CD4-positive, alpha-beta T cell (primary cell): Measurements from ENCODE around the gene ABRACL. TPM values are rescaled to one million over a fixed set of nuclear protein-coding genes. Genes with fewer than 3 reads are reported as not detected.
"Not testable (repeated sequence)": the region's sequence is repeated elsewhere in the genome, so short reads cannot be mapped to it uniquely, and the experiment has no call there.

Experiments
- ATAC-seq: fragments of 200-7000 bp; cut with Tn5 transposase; one replicate; pipeline ENCODE4 v1.10.0; 2022; ENCODE audit warnings: mild to moderate bottlenecking; ENCODE audit not compliant: poor library complexity
- CTCF ChIA-PET: fragments of 350-600 bp; sonication (Branson Sonifier 250); formaldehyde crosslinking; loops from one replicate; lab custom pipeline; 2021; ENCODE audit warnings: antibody characterized with exemption, inconsistent platforms; lab: Charles Lee
- POLR2A ChIA-PET: fragments of 350-600 bp; sonication (Branson Sonifier 250); formaldehyde crosslinking; loops from one replicate; lab custom pipeline; 2021; ENCODE audit warnings: antibody characterized with exemption, inconsistent platforms; lab: Charles Lee
- DNase-seq, 14 experiments: peaks; one replicate each; pipeline ENCODE4 v3.0.0-alpha.2; 2013 to 2020; ENCODE audit warnings: mixed read lengths in 2 of 14
- H3K27ac ChIP-seq, 2 donors: one replicate each; pipeline versions ENCODE4 v1.5.1 to v1.7.0; 2013; ENCODE audit warnings: low read length in 2 of 2, low read depth in 1 of 2, mild to moderate bottlenecking in 1 of 2
- H3K27me3 ChIP-seq, 2 experiments: 1 replicate in 1 of 2; 2 replicates in 1 of 2; pipeline versions ENCODE4 v1.6.1 to v1.7.0; 2013; ENCODE audit warnings: low read length in 2 of 2, control low read depth in 1 of 2, mild to moderate bottlenecking in 1 of 2, moderate library complexity in 1 of 2; ENCODE audit not compliant: insufficient read depth in 2 of 2, control insufficient read depth in 1 of 2
- H3K36me3 ChIP-seq: one replicate; pipeline ENCODE4 v1.6.1; 2013; ENCODE audit warnings: low read length, control low read depth; ENCODE audit not compliant: insufficient read depth
- H3K4me1 ChIP-seq: one replicate; pipeline ENCODE4 v1.6.1; 2013; ENCODE audit warnings: low read length, control low read depth; ENCODE audit not compliant: insufficient read depth
- H3K4me3 ChIP-seq: one replicate; pipeline ENCODE4 v1.5.1; 2013; ENCODE audit warnings: mild to moderate bottlenecking, low read length, moderate library complexity
- H3K9me3 ChIP-seq, 2 experiments: 1 replicate in 1 of 2; 2 replicates in 1 of 2; pipeline versions ENCODE4 v1.6.1 to v1.7.0; 2013; ENCODE audit warnings: low read length in 2 of 2, mild to moderate bottlenecking in 2 of 2, control low read depth in 1 of 2, moderate library complexity in 1 of 2; ENCODE audit not compliant: control insufficient read depth in 1 of 2, insufficient read depth in 1 of 2
- H3K27ac Mint-ChIP-seq: one replicate; pipeline ENCODE4 v1.8.0; 2020; ENCODE audit warnings: mixed read lengths
- H3K27me3 Mint-ChIP-seq: one replicate; pipeline ENCODE4 v1.8.0; 2021; ENCODE audit warnings: mixed read lengths
- H3K36me3 Mint-ChIP-seq: one replicate; pipeline ENCODE4 v1.8.0; 2021; ENCODE audit warnings: low read depth, mixed read lengths
- H3K4me1 Mint-ChIP-seq: one replicate; pipeline ENCODE4 v1.8.0; 2021; ENCODE audit warnings: low read depth, mixed read lengths
- H3K4me3 Mint-ChIP-seq: one replicate; pipeline ENCODE4 v1.8.0; 2020; ENCODE audit warnings: mild to moderate bottlenecking, mixed read lengths
- H3K9me3 Mint-ChIP-seq: one replicate; pipeline ENCODE4 v1.8.0; 2020; ENCODE audit warnings: mixed read lengths
- intact Hi-C, 2 experiments: fragments of 100-400 bp; cut with DNase I in 1 of 2; cut with micrococcal nuclease in 1 of 2; formaldehyde crosslinking; loops; one replicate each; pipeline versions ENCODE4 v1.15.1 to v1.9.0; 2023 to 2025; cut with DNase I, micrococcal nuclease
- total RNA-seq, 174 experiments: library from RNA in 2 of 174; stranded (reverse) in 2 of 174; gene quantifications; one replicate each; pipeline ENCODE4 v1.2.3 and lab custom pipeline; 2021 to 2026
- TF ChIP-seq, protein P1 (sequence below): fragments of 200-600 bp; IDR thresholded peaks from one replicate; pipeline ENCODE4 v1.8.0; 2022; ENCODE audit warnings: antibody characterized with exemption, mild to moderate bottlenecking

The ABRACL gene
- total RNA-seq, 2 experiments from 2014 or later = 36.8 to 40.6 TPM

DNA sequence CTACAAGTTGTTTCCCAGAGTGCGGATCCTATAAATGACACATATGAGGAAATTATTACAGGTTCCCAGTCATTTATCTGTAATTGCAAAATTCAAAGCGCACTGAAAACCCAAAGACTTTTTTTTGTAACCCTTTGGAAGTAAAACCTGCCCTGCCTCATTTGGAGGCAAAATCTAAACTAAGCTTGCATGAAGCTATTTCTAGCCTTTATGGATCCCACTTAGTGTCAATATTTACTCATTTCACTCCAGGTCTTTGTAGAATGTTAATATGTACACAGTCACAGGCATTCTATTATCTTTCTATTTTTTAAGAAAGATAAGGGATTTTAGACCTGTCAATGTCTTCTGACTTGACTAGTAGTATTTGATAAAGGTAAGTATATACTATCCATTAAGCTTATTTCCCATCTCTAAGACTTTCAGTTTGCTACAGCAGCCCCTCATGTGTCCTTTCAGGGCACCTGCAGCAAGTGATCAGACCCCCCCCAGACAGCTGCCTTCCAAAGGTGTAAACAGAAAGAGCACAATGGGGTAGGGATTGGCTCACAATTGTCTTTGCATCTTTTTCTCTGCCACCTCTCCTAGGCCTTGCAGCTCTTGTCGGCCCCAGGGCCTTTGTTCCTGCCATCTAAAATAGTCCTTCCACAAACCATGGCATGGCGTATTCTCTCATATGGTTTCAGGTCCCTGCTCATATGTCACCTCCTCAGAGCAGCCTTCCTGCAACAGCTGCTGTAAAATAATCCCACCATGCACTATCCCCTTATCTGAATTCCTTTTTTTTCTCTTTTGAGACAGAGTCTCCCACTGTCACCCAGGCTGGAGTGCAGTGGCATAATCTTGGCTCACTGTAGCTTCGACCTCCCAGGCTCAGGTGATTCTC is 39.2 kb upstream of the ABRACL start:
- Mint-ChIP-seq H3K36me3 (peaks cover 6% of the 10 kb centered on the region), H3K4me3 (peak overlapping the region; percentile 90), H3K27me3 (no peaks in the 10 kb centered on the region), H3K9me3 (no peaks in the 10 kb centered on the region), H3K4me1 (peaks cover 8% of the 10 kb centered on the region), H3K27ac (peak overlapping the region; percentile 89)
- Histone ChIP-seq H3K4me1 (peaks cover 21% of the 10 kb centered on the region), H3K9me3 (no peaks in the 10 kb centered on the region), H3K36me3 (no peaks in the 10 kb centered on the region), H3K27ac (no peak overlapping the region), H3K27me3 (no peaks in the 10 kb centered on the region), H3K4me3 (no peak overlapping the region)
- ATAC-seq (no peak), DNase-seq (no peak)
- ChIA-PET POLR2A (interaction anchor here (0.8 to 4.0 kb wide), 4 partner anchors 24 to 385 kb away, joined by 3 to 41 read pairs (median 4); partner anchors contain the start of genes ABRACL and CITED2), CTCF (interaction anchor here (0.5 to 2.0 kb wide), 6 partner anchors 13 to 179 kb away, joined by 3 to 6 read pairs (median 3); no protein-coding TSS in a partner anchor)
- intact Hi-C loops = loop anchor here (2.0 to 10.0 kb wide), 9 partner anchors 39 to 875 kb away; partner anchors contain the start of genes ABRACL (in 2 of the 2), CITED2 (in 2 of the 2), CCDC28A (in 1 of the 2) and HECA (in 1 of the 2)
- TF ChIP-seq, protein P1, sequence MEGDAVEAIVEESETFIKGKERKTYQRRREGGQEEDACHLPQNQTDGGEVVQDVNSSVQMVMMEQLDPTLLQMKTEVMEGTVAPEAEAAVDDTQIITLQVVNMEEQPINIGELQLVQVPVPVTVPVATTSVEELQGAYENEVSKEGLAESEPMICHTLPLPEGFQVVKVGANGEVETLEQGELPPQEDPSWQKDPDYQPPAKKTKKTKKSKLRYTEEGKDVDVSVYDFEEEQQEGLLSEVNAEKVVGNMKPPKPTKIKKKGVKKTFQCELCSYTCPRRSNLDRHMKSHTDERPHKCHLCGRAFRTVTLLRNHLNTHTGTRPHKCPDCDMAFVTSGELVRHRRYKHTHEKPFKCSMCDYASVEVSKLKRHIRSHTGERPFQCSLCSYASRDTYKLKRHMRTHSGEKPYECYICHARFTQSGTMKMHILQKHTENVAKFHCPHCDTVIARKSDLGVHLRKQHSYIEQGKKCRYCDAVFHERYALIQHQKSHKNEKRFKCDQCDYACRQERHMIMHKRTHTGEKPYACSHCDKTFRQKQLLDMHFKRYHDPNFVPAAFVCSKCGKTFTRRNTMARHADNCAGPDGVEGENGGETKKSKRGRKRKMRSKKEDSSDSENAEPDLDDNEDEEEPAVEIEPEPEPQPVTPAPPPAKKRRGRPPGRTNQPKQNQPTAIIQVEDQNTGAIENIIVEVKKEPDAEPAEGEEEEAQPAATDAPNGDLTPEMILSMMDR = no peak

GRCh38 chr6:138991206-138991605 is 37.3 kb upstream of the ABRACL start:
- no peak for DNase-seq
- TF ChIP-seq, protein P1 = no peak
- no peak for ATAC-seq
- intact Hi-C loops = no loop called here
- H3K4me3 ChIP-seq = no peak overlapping the region
- H3K27ac ChIP-seq = no peak overlapping the region
- peaks cover 7% of the 10 kb centered on the region for H3K4me1 ChIP-seq
- no peaks in the 10 kb centered on the region for H3K9me3 ChIP-seq
- peaks cover 6% of the 10 kb centered on the region for H3K36me3 Mint-ChIP-seq
- ChIA-PET CTCF (interaction anchor here (1.4 kb wide), 1 partner anchor 9 kb away, joined by 3 read pairs; no protein-coding TSS in a partner anchor), POLR2A (no interaction called here)
- H3K27me3 ChIP-seq = no peaks in the 10 kb centered on the region
- peaks cover 8% of the 10 kb centered on the region for H3K4me1 Mint-ChIP-seq
- H3K27me3 Mint-ChIP-seq = no peaks in the 10 kb centered on the region
- H3K36me3 ChIP-seq = no peaks in the 10 kb centered on the region
- no peak overlapping the region for H3K27ac Mint-ChIP-seq
- no peak overlapping the region for H3K4me3 Mint-ChIP-seq
- no peaks in the 10 kb centered on the region for H3K9me3 Mint-ChIP-seq

DNA sequence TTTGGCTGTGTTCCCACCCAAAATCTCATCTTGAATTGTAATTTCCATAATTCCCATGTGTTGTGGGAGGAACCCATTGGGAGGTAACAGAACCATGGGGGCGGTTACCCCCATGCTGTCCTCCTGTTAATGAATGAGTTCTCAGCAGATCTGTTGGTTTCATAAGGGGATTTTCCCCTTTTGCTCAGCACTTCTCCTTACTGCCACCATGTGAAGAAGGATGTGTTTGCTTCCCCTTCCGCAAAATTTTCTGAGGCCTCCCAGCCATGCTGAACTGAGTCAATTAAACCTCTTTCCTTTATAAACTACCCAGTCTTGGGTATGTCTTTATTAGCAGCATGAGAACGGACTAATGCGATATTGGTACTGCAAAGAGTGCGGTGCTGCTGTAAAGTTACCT is 35.6 kb upstream of the ABRACL start:
- peak in 2 of 14 experiments; percentile 27 to 44 for DNase-seq
- H3K9me3 ChIP-seq, H3K9me3 Mint-ChIP-seq, CTCF ChIA-PET, H3K4me1 ChIP-seq, H3K4me1 Mint-ChIP-seq, ATAC-seq, H3K4me3 Mint-ChIP-seq, H3K36me3 Mint-ChIP-seq, H3K27me3 ChIP-seq, intact Hi-C loops, H3K27me3 Mint-ChIP-seq, POLR2A ChIA-PET, H3K27ac Mint-ChIP-seq, H3K27ac ChIP-seq, H3K4me3 ChIP-seq, H3K36me3 ChIP-seq: not testable (repeated sequence)

DNA sequence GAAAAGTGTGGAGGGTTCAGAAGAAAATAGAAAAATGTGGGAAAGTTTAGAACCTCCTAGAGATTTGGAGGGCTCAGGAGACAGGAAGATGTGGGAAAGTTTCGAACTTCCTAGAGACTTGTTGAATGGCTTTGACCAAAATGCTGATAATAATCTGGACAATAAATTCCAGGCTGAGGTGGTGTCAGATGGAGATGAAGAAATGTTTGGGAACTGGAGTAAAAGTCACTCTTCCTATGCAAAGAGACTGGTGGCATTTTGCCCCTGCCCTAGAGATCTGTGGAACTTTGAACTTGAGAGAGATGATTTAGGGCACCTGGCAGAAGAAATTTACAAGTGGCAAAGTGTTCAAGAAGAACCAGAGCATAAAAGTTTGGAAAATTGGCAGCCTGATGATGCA is 35.1 kb upstream of the ABRACL start:
- H3K9me3 Mint-ChIP-seq, H3K4me1 ChIP-seq, POLR2A ChIA-PET, H3K27me3 ChIP-seq, DNase-seq, H3K4me1 Mint-ChIP-seq, H3K4me3 ChIP-seq, intact Hi-C loops, H3K27ac Mint-ChIP-seq, H3K4me3 Mint-ChIP-seq, H3K27me3 Mint-ChIP-seq, ATAC-seq, H3K36me3 ChIP-seq, H3K36me3 Mint-ChIP-seq, H3K27ac ChIP-seq, CTCF ChIA-PET, H3K9me3 ChIP-seq: not testable (repeated sequence)
